ENCODE data around the gene PTCD1. TPM values are rescaled to one million over a fixed set of nuclear protein-coding genes. Genes with fewer than 3 reads are reported as not detected.
"Not testable (repeated sequence)": the region's sequence is repeated elsewhere in the genome, so short reads cannot be mapped to it uniquely, and the experiment has no call there.

The PTCD1 gene
- total RNA-seq, 2 experiments from 2014 or later: 5.9 to 9.1 TPM

GRCh38 chr7:99429756-99430155, 8.8 kb downstream of the PTCD1 start:
- no peak for DNase-seq
- Mint-ChIP-seq H3K27me3 (no peaks in the 10 kb centered on the region), H3K4me1 (peaks cover 2% of the 10 kb centered on the region), H3K36me3 (peaks cover 2% of the 10 kb centered on the region), H3K9me3 (no peaks in the 10 kb centered on the region), H3K4me3 (no peak overlapping the region), H3K27ac (no peak overlapping the region)

- no peak overlapping the region for H3K4me3 Mint-ChIP-seq
- H3K36me3 Mint-ChIP-seq: peaks cover 7% of the 10 kb centered on the region
- DNase-seq: no peak
- peak overlapping the region; percentile 38 for H3K27ac Mint-ChIP-seq
- no peaks in the 10 kb centered on the region for H3K27me3 Mint-ChIP-seq
- no peaks in the 10 kb centered on the region for H3K9me3 Mint-ChIP-seq
- H3K4me1 Mint-ChIP-seq: peaks cover 2% of the 10 kb centered on the region
These were observed 9.5 kb downstream of the PTCD1 start for GRCh38 chr7:99428972-99429566.

GRCh38 chr7:99424932-99425730, 13.5 kb downstream of the PTCD1 start:
- no peak for DNase-seq
- no peak overlapping the region for H3K27ac Mint-ChIP-seq
- peaks cover 7% of the 10 kb centered on the region for H3K36me3 Mint-ChIP-seq
- H3K27me3 Mint-ChIP-seq: no peaks in the 10 kb centered on the region
- H3K9me3 Mint-ChIP-seq: no peaks in the 10 kb centered on the region
- H3K4me3 Mint-ChIP-seq: no peak overlapping the region
- peaks cover 2% of the 10 kb centered on the region for H3K4me1 Mint-ChIP-seq

GRCh38 chr7:99422625-99423024, 16.0 kb downstream of the PTCD1 start:
- H3K9me3 Mint-ChIP-seq: no peaks in the 10 kb centered on the region
- DNase-seq: no peak
- H3K27me3 Mint-ChIP-seq: no peaks in the 10 kb centered on the region
- H3K4me1 Mint-ChIP-seq: no peaks in the 10 kb centered on the region
- H3K4me3 Mint-ChIP-seq: no peak overlapping the region
- H3K36me3 Mint-ChIP-seq: peaks cover 11% of the 10 kb centered on the region
- H3K27ac Mint-ChIP-seq: no peak overlapping the region

- Mint-ChIP-seq H3K36me3 (peaks cover 15% of the 10 kb centered on the region), H3K27me3 (no peaks in the 10 kb centered on the region), H3K27ac (peak overlapping the region; percentile 17), H3K9me3 (no peaks in the 10 kb centered on the region), H3K4me1 (no peaks in the 10 kb centered on the region), H3K4me3 (no peak overlapping the region)
- DNase-seq: no peak
These were observed 16.4 kb downstream of the PTCD1 start for GRCh38 chr7:99422186-99422585.

- Mint-ChIP-seq H3K36me3 (peaks cover 23% of the 10 kb centered on the region), H3K27ac (no peak overlapping the region), H3K4me1 (peaks cover 2% of the 10 kb centered on the region), H3K9me3 (no peaks in the 10 kb centered on the region), H3K27me3 (no peaks in the 10 kb centered on the region), H3K4me3 (no peak overlapping the region)
- DNase-seq: no peak
These were observed 17.6 kb downstream of the PTCD1 start for GRCh38 chr7:99420986-99421385.

- no peak overlapping the region for H3K27ac Mint-ChIP-seq
- H3K9me3 Mint-ChIP-seq: no peaks in the 10 kb centered on the region
- no peaks in the 10 kb centered on the region for H3K27me3 Mint-ChIP-seq
- H3K4me3 Mint-ChIP-seq: no peak overlapping the region
- peaks cover 3% of the 10 kb centered on the region for H3K4me1 Mint-ChIP-seq
- no peak for DNase-seq
- peaks cover 24% of the 10 kb centered on the region for H3K36me3 Mint-ChIP-seq
These were observed 18.4 kb downstream of the PTCD1 start for GRCh38 chr7:99420213-99420612.

- peaks cover 3% of the 10 kb centered on the region for H3K4me1 Mint-ChIP-seq
- no peaks in the 10 kb centered on the region for H3K27me3 Mint-ChIP-seq
- H3K27ac Mint-ChIP-seq: no peak overlapping the region
- no peak overlapping the region for H3K4me3 Mint-ChIP-seq
- H3K36me3 Mint-ChIP-seq: peaks cover 27% of the 10 kb centered on the region
- no peaks in the 10 kb centered on the region for H3K9me3 Mint-ChIP-seq
- DNase-seq: no peak
These were observed 19.1 kb downstream of the PTCD1 start for GRCh38 chr7:99419323-99420021.

GRCh38 chr7:99418260-99418659, 20.3 kb downstream of the PTCD1 start:
- Mint-ChIP-seq H3K9me3 (no peaks in the 10 kb centered on the region), H3K27me3 (no peaks in the 10 kb centered on the region), H3K4me3 (no peak overlapping the region), H3K27ac (no peak overlapping the region), H3K4me1 (peaks cover 3% of the 10 kb centered on the region), H3K36me3 (peaks cover 27% of the 10 kb centered on the region)
- DNase-seq: no peak

- not testable (repeated sequence) for DNase-seq, H3K9me3 Mint-ChIP-seq, H3K27me3 Mint-ChIP-seq, H3K4me3 Mint-ChIP-seq
- Mint-ChIP-seq H3K36me3 (peaks cover 32% of the 10 kb centered on the region), H3K4me1 (peaks cover 12% of the 10 kb centered on the region), H3K27ac (peak overlapping the region; percentile 40)
These were observed 23.0 kb downstream of the PTCD1 start for GRCh38 chr7:99415513-99416127.

GRCh38 chr7:99410635-99411034, 28.0 kb downstream of the PTCD1 start:
- peak overlapping the region; percentile 92 for H3K4me3 Mint-ChIP-seq
- peak overlapping the region; percentile 30 for H3K27ac Mint-ChIP-seq
- H3K4me1 Mint-ChIP-seq: peaks cover 34% of the 10 kb centered on the region
- peaks cover 35% of the 10 kb centered on the region for H3K36me3 Mint-ChIP-seq
- H3K27me3 Mint-ChIP-seq: no peaks in the 10 kb centered on the region
- DNase-seq: no peak
- H3K9me3 Mint-ChIP-seq: no peaks in the 10 kb centered on the region

- no peak for DNase-seq
- peak overlapping the region; percentile 92 for H3K27ac Mint-ChIP-seq
- no peaks in the 10 kb centered on the region for H3K27me3 Mint-ChIP-seq
- no peaks in the 10 kb centered on the region for H3K9me3 Mint-ChIP-seq
- peaks cover 34% of the 10 kb centered on the region for H3K4me1 Mint-ChIP-seq
- H3K4me3 Mint-ChIP-seq: peak overlapping the region; percentile 92
- H3K36me3 Mint-ChIP-seq: peaks cover 30% of the 10 kb centered on the region
These were observed 28.8 kb downstream of the PTCD1 start for GRCh38 chr7:99409806-99410205.

GRCh38 chr7:99409192-99409572, 29.4 kb downstream of the PTCD1 start:
- H3K4me1 Mint-ChIP-seq: peaks cover 36% of the 10 kb centered on the region
- no peaks in the 10 kb centered on the region for H3K9me3 Mint-ChIP-seq
- H3K27ac Mint-ChIP-seq: peak overlapping the region; percentile 92
- no peak for DNase-seq
- H3K27me3 Mint-ChIP-seq: no peaks in the 10 kb centered on the region
- H3K4me3 Mint-ChIP-seq: peak overlapping the region; percentile 92
- H3K36me3 Mint-ChIP-seq: peaks cover 29% of the 10 kb centered on the region

- Mint-ChIP-seq H3K4me1 (peaks cover 41% of the 10 kb centered on the region), H3K36me3 (peaks cover 34% of the 10 kb centered on the region), H3K27ac (peak within 1 kb of the TSS; percentile 92)
These were observed 30.0 kb downstream of the PTCD1 start, which contains the start of the genes BUD31 and PDAP1 for GRCh38 chr7:99408379-99409191. TSS of gene BUD31 (plus strand) at chr7:99408969. CDS start at chr7:99411093, 2,124 bp downstream. TSS of gene PDAP1 (minus strand) at chr7:99408597. CDS start at chr7:99408548, 49 bp downstream.

More at GRCh38 chr7:99408379-99409191, 30.0 kb downstream of the PTCD1 start, which contains the start of the genes BUD31 and PDAP1:
- Mint-ChIP-seq H3K4me3 (peak within 1 kb of the TSS; percentile 92), H3K9me3 (no peaks in the 10 kb centered on the region), H3K27me3 (no peaks in the 10 kb centered on the region)
- DNase-seq: peak; percentile 91

All from activated naive CD8-positive, alpha-beta T cell treated with anti-CD3 and anti-CD28 coated beads for 36 hours (primary cell).